ENCODE data around the gene CDK5RAP2. TPM values are rescaled to one million over a fixed set of nuclear protein-coding genes. Genes with fewer than 3 reads are reported as not detected.

Gene CDK5RAP2
- total RNA-seq, 4 donors from 2014 or later = 28.9 to 62.3 (median 40.0) TPM

DNA sequence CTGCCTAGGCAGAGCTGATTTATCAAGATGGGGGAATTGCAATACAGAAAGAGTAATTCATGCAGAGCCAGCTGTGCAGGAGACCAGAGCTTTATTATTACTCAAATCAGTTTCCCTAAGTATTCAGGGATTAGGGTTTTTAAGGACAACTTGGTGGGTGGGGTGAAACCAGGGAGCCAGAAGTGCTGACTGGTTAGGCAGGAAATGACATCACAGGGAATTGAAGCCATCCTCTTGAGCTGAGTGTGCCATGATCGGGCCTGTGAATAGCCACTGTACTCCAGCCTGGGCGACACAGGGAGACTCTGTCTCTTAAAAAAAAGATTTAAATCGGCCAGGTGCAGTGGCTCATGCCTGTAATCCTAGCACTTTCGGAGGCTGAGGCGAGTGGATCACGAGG lies 45.3 kb upstream of the CDK5RAP2 start:
- intact Hi-C loops (cut with DNase I; ENCODE audit: low total_unique reads) = no loop called here
- Histone ChIP-seq H3K4me1 (no peaks in the 10 kb centered on the region), H3K36me3 (no peaks in the 10 kb centered on the region), H3K4me3 (no peak overlapping the region), H3K27me3 (no peaks in the 10 kb centered on the region), H3K27ac (no peak overlapping the region), H3K9me3 (no peaks in the 10 kb centered on the region)
- DNase-seq = no peak
- TF ChIP-seq, protein P1, sequence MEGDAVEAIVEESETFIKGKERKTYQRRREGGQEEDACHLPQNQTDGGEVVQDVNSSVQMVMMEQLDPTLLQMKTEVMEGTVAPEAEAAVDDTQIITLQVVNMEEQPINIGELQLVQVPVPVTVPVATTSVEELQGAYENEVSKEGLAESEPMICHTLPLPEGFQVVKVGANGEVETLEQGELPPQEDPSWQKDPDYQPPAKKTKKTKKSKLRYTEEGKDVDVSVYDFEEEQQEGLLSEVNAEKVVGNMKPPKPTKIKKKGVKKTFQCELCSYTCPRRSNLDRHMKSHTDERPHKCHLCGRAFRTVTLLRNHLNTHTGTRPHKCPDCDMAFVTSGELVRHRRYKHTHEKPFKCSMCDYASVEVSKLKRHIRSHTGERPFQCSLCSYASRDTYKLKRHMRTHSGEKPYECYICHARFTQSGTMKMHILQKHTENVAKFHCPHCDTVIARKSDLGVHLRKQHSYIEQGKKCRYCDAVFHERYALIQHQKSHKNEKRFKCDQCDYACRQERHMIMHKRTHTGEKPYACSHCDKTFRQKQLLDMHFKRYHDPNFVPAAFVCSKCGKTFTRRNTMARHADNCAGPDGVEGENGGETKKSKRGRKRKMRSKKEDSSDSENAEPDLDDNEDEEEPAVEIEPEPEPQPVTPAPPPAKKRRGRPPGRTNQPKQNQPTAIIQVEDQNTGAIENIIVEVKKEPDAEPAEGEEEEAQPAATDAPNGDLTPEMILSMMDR (IDR thresholded peaks at IDR 0.05) = no peak
- no peak for TF ChIP-seq POLR2A (IDR thresholded peaks at IDR 0.05)

DNA sequence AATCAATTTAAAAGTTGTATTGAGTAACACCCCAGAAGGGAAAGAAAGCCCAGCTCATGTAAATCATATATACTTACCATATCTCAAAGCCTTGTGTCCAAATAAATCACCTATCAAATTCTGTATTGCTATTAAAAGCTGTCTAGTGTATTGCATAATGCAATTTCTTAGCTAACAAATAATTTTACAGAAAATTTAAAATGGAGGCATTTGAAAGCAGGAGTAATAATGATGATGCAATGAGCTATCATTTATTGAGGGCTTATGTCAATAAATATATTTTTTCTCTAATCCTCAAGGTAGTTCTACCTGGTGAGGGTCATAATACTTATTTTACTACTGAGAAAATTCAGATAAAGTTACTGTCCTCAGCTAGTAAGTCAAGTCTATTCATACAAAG lies 42.8 kb upstream of the CDK5RAP2 start:
- H3K4me3 ChIP-seq = no peak overlapping the region
- H3K27me3 ChIP-seq = no peaks in the 10 kb centered on the region
- no peak for DNase-seq
- TF ChIP-seq, protein P1 (IDR thresholded peaks at IDR 0.05) = no peak
- TF ChIP-seq POLR2A (IDR thresholded peaks at IDR 0.05) = no peak
- no peaks in the 10 kb centered on the region for H3K36me3 ChIP-seq
- no peaks in the 10 kb centered on the region for H3K4me1 ChIP-seq
- H3K27ac ChIP-seq = no peak overlapping the region
- H3K9me3 ChIP-seq = no peaks in the 10 kb centered on the region
- intact Hi-C loops (cut with DNase I; ENCODE audit: low total_unique reads) = no loop called here

DNA sequence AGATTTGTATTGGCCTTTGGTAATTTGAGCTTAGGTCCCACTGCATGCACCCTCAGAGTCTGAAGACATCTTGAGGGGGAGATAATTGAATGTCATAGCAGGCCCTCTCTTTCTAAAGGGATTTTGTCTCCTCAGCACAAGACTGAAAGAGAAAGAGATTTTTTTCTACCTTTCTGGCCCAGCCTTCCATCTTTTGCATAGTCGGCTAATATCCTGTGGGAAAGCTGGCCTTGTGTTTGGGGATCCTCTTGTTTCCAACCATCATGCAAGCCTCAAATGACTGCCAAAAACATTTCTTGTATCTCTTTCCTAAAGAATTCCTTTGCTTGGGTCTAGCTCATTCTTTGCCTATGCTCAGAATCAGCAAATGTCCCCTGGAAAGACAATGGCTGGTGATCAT lies 42.0 kb upstream of the CDK5RAP2 start:
- TF ChIP-seq, protein P1 (IDR thresholded peaks at IDR 0.05) = no peak
- no peak for TF ChIP-seq POLR2A (IDR thresholded peaks at IDR 0.05)
- no peaks in the 10 kb centered on the region for H3K36me3 ChIP-seq
- H3K27ac ChIP-seq = no peak overlapping the region
- no peak for DNase-seq
- intact Hi-C loops (cut with DNase I; ENCODE audit: low total_unique reads) = no loop called here
- H3K4me1 ChIP-seq = no peaks in the 10 kb centered on the region
- H3K4me3 ChIP-seq = no peak overlapping the region
- no peaks in the 10 kb centered on the region for H3K27me3 ChIP-seq
- no peaks in the 10 kb centered on the region for H3K9me3 ChIP-seq

DNA sequence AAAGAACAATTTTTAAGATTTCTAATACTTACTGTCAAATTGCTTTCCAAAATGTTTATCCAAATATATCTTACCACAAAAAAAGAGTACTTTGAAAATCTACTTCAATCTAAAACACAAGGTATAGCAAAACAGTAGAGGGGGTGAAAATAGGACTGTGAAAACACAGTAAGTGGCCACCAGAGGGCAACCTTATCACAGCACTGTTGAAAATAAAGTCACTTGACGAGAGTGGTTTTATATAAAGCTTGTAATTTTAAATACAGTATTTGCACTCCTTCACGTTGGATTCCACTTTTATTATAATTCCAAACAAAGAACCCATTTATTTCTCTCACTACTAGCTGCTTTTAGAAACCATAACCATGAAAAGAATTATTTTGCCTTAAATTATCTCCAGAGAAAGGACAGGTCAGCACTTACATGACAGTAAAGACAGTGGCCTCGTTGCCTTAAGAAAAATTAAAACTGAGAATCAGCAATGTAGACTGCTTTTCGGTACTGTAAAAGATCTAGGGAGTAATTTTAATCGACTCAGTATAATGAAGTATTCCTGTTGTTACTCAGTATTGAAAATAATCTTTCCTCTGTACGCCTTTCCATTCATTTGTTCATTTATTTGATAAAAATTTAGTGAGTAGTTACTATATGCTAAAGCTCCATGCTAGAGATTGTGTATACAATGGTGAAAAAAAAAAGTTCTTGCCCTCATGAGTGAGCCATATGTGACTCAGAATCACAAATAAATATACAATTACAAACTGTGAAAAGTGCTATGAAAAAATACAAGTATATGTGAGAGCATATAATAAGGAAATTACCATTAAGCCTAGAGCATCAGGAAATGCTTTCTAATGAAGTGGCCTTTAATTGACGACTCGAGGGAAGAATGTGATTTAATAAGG lies 40.0 kb upstream of the CDK5RAP2 start:
- H3K9me3 ChIP-seq = no peaks in the 10 kb centered on the region
- intact Hi-C loops (cut with DNase I; ENCODE audit: low total_unique reads) = no loop called here
- no peaks in the 10 kb centered on the region for H3K4me1 ChIP-seq
- TF ChIP-seq POLR2A (IDR thresholded peaks at IDR 0.05) = no peak
- TF ChIP-seq, protein P1 (IDR thresholded peaks at IDR 0.05) = peak; percentile 65 to 72 (median 69)
- DNase-seq = peak; percentile 31 to 39
- H3K27me3 ChIP-seq = no peaks in the 10 kb centered on the region
- no peak overlapping the region for H3K4me3 ChIP-seq
- H3K36me3 ChIP-seq = no peaks in the 10 kb centered on the region
- no peak overlapping the region for H3K27ac ChIP-seq
